GDM1 (cell line): ENCODE results near the gene MAPKAP1.
A peak's percentile ranks its signal among the peaks of the same experiment; 100 is the strongest.
"Not testable (repeated sequence)": the region's sequence is repeated elsewhere in the genome, so short reads cannot be mapped to it uniquely, and the experiment has no call there.

ENCODE experiments used
- DNase-seq: peaks from one replicate; lab custom pipeline; 2025; lab: John Stamatoyannopoulos, UW

Gene MAPKAP1

GRCh38 chr9:125409637-125410521 lies 297.1 kb downstream of the MAPKAP1 start:
- DNase-seq = no peak

GRCh38 chr9:125409217-125409636 lies 297.8 kb downstream of the MAPKAP1 start:
- no peak for DNase-seq

GRCh38 chr9:125407974-125408900 lies 298.8 kb downstream of the MAPKAP1 start:
- peak; percentile 50 for DNase-seq

- no peak for DNase-seq
These were observed 299.5 kb downstream of the MAPKAP1 start for GRCh38 chr9:125407432-125407973.

- DNase-seq = no peak
These were observed 300.3 kb downstream of the MAPKAP1 start for GRCh38 chr9:125406810-125407087.

- DNase-seq = no peak
These were observed 300.8 kb downstream of the MAPKAP1 start for GRCh38 chr9:125405938-125406809.

- DNase-seq = no peak
These were observed 302.3 kb downstream of the MAPKAP1 start for GRCh38 chr9:125404733-125405132.

GRCh38 chr9:125400725-125401716 lies 306.0 kb downstream of the MAPKAP1 start:
- DNase-seq = no peak

- not testable (repeated sequence) for DNase-seq
These were observed 306.8 kb downstream of the MAPKAP1 start for GRCh38 chr9:125400232-125400631.

- DNase-seq = no peak
These were observed 307.3 kb downstream of the MAPKAP1 start for GRCh38 chr9:125399666-125400065.

GRCh38 chr9:125399165-125399564 lies 307.8 kb downstream of the MAPKAP1 start:
- DNase-seq = no peak

- no peak for DNase-seq
These were observed 308.8 kb downstream of the MAPKAP1 start for GRCh38 chr9:125398243-125398642.

GRCh38 chr9:125397736-125398135 lies 309.3 kb downstream of the MAPKAP1 start:
- no peak for DNase-seq

GRCh38 chr9:125396799-125397198 lies 310.2 kb downstream of the MAPKAP1 start:
- DNase-seq = no peak

GRCh38 chr9:125393426-125393825 lies 313.6 kb downstream of the MAPKAP1 start:
- DNase-seq = no peak

- no peak for DNase-seq
These were observed 315.3 kb downstream of the MAPKAP1 start for GRCh38 chr9:125391704-125392103.

GRCh38 chr9:125388978-125389377 lies 318.0 kb downstream of the MAPKAP1 start:
- no peak for DNase-seq

- no peak for DNase-seq
These were observed 319.0 kb downstream of the MAPKAP1 start for GRCh38 chr9:125387861-125388524.
